Measurements from ENCODE around the gene CGGBP1.
"Not testable (repeated sequence)": the region's sequence is repeated elsewhere in the genome, so short reads cannot be mapped to it uniquely, and the experiment has no call there.

- not testable (repeated sequence) for TF ChIP-seq GLIS3 (CRISPR knock-in tag; IDR thresholded peaks at IDR 0.05); ZFP30 (CRISPR knock-in tag; IDR thresholded peaks at IDR 0.05); TOX (CRISPR knock-in tag; IDR thresholded peaks at IDR 0.05; ENCODE audit: borderline replicate concordance); TCF4 (CRISPR knock-in tag; IDR thresholded peaks at IDR 0.05; ENCODE audit: borderline replicate concordance)
- TF ChIP-seq, protein P1, sequence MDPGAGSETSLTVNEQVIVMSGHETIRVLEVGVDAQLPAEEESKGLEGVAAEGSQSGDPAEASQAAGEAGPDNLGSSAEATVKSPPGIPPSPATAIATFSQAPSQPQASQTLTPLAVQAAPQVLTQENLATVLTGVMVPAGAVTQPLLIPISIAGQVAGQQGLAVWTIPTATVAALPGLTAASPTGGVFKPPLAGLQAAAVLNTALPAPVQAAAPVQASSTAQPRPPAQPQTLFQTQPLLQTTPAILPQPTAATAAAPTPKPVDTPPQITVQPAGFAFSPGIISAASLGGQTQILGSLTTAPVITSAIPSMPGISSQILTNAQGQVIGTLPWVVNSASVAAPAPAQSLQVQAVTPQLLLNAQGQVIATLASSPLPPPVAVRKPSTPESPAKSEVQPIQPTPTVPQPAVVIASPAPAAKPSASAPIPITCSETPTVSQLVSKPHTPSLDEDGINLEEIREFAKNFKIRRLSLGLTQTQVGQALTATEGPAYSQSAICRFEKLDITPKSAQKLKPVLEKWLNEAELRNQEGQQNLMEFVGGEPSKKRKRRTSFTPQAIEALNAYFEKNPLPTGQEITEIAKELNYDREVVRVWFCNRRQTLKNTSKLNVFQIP (CRISPR knock-in tag; IDR thresholded peaks at IDR 0.05; ENCODE audit: borderline replicate concordance, low read depth): not testable (repeated sequence)
Observed at GRCh38 chr3:88015656-88016055, 43.1 kb downstream of the CGGBP1 start.
